IPS-NIHi11 (cell line): ENCODE measurements around the gene GPRC5D.
A peak's percentile ranks its signal among the peaks of the same experiment; 100 is the strongest.

Experiments
- DNase-seq: peaks from one replicate; pipeline ENCODE4 v3.0.0; 2012; ENCODE audit warnings: mixed read lengths, low spot score

Gene GPRC5D

GRCh38 chr12:12952036-12952435 is at the start of gene GPRC5D:
Gene GPRC5D (minus strand): TSS chr12:12952170. CDS start chr12:12950384, 1,786 bp downstream.
- no peak for DNase-seq

GRCh38 chr12:13001775-13002040 is 49.7 kb upstream of the GPRC5D start:
- no peak for DNase-seq

- DNase-seq = peak; percentile 87
These were observed 49.2 kb upstream of the GPRC5D start for GRCh38 chr12:13000925-13001774.

- DNase-seq = peak; percentile 58
These were observed 48.6 kb upstream of the GPRC5D start for GRCh38 chr12:13000616-13000924.

GRCh38 chr12:12999959-13000615 is 48.1 kb upstream of the GPRC5D start, which contains the start of gene HEBP1:
Gene HEBP1 (minus strand): TSS chr12:13000265. CDS start chr12:13000114, 151 bp downstream.
- DNase-seq = peak; percentile 98

- no peak for DNase-seq
These were observed 47.4 kb upstream of the GPRC5D start for GRCh38 chr12:12999271-12999958.

- no peak for DNase-seq
These were observed 46.3 kb upstream of the GPRC5D start for GRCh38 chr12:12998248-12998647.

- no peak for DNase-seq
These were observed 45.8 kb upstream of the GPRC5D start for GRCh38 chr12:12997734-12998133.

GRCh38 chr12:12997156-12997555 is 45.2 kb upstream of the GPRC5D start:
- DNase-seq = no peak

GRCh38 chr12:12996209-12996608 is 44.2 kb upstream of the GPRC5D start:
- DNase-seq = no peak

GRCh38 chr12:12995088-12995487 is 43.1 kb upstream of the GPRC5D start:
- no peak for DNase-seq

GRCh38 chr12:12993367-12993766 is 41.4 kb upstream of the GPRC5D start:
- DNase-seq = no peak

- no peak for DNase-seq
These were observed 40.6 kb upstream of the GPRC5D start for GRCh38 chr12:12992418-12993130.

GRCh38 chr12:12990700-12991468 is 38.9 kb upstream of the GPRC5D start:
- no peak for DNase-seq

- DNase-seq = no peak
These were observed 35.5 kb upstream of the GPRC5D start for GRCh38 chr12:12987421-12987820.

GRCh38 chr12:12986775-12987331 is 34.9 kb upstream of the GPRC5D start:
- no peak for DNase-seq

- DNase-seq = peak; percentile 74
These were observed 33.9 kb upstream of the GPRC5D start for GRCh38 chr12:12985817-12986408.

GRCh38 chr12:12984149-12984548 is 32.2 kb upstream of the GPRC5D start:
- no peak for DNase-seq

GRCh38 chr12:12983420-12984035 is 31.6 kb upstream of the GPRC5D start:
- DNase-seq = peak; percentile 46

GRCh38 chr12:12982331-12982730 is 30.4 kb upstream of the GPRC5D start:
- DNase-seq = no peak
